Adrenal gland (tissue), 5 donors: ENCODE results near the gene LAPTM4A.

Experiments
- CTCF ChIP-seq, 6 experiments: fragments of 450-650 bp in 4 of 6; fragments of 200-600 bp in 2 of 6; sonication (generic) in 1 of 6; IDR thresholded peaks; 1 replicate in 5 of 6; 2 replicates in 1 of 6; pipeline versions ENCODE4 v1.5.1 to v1.8.0; 2016 to 2021; ENCODE audit warnings: antibody characterized with exemption in 6 of 6, mild to moderate bottlenecking in 2 of 6, moderate library complexity in 1 of 6
- POLR2A ChIP-seq, 2 donors: fragments of 450-650 bp; IDR thresholded peaks; one replicate each; pipeline ENCODE4 v1.6.1; 2017; ENCODE audit warnings: antibody characterized with exemption in 2 of 2, mild to moderate bottlenecking in 2 of 2, moderate library complexity in 1 of 2
- donor health status: DM: no; HTN: no; CAD: no.

- TF ChIP-seq CTCF (IDR thresholded peaks at IDR 0.05) (no peak), POLR2A (IDR thresholded peaks at IDR 0.05) (no peak)
Measured at GRCh38 chr2:20079546-20080115, 28.2 kb upstream of the LAPTM4A start.
